Measurements from ENCODE around the gene NOL3. TPM values are rescaled to one million over a fixed set of nuclear protein-coding genes. Genes with fewer than 3 reads are reported as not detected.

The NOL3 gene
- total and polyA plus RNA-seq, 2 of the 13 experiments (the other 11 are each of a cell fraction or from before 2014, with no cell fraction given), result 5.7 to 20.5 TPM

DNA sequence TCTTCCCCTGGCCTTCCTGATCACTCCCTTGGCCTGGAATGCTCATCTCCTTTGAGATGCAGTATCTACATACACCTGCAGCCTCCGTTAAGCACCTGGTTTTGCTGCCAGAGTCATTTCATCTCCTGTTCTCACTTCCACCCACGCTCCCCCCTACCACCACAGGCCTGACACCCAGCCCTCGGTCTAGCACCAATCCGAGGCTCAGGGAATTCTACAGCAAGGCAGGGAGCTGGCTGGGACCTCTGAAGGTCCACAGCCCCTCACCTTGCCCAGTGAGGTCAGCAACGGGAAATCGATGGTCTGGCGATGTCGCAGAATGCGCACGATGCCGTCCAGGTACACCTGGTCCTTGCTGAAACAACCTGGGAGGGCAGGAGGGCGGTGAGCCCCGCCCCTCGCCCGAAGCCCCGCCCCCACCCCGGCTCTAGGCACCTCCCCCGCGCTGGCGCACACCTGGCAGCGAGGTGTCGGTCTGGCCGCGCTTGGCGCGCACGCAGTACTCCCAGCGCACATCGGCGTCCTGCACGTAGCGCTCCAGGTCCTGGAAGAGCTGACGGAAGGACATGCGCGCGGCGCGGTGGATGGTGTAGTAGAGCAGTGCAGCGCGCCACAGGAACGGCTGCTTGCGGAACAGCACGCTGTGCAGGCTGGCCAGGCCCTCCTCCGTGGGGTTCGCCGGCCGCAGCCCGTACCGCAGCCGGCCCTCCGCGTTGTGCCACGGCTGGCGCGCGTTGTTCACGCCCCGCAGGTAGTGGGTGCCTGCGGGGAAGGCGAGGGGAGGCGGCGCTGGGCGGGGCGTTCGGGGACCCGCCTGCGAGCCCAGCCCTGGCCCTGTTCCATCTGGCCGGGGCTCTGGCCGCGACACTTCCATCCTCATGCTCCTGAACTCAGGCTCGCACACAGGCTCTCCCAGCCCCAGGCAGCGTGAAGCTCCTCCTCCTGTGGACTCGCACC lies 7.7 kb downstream of the NOL3 start (continued):
- TF ChIP-seq, protein P1, sequence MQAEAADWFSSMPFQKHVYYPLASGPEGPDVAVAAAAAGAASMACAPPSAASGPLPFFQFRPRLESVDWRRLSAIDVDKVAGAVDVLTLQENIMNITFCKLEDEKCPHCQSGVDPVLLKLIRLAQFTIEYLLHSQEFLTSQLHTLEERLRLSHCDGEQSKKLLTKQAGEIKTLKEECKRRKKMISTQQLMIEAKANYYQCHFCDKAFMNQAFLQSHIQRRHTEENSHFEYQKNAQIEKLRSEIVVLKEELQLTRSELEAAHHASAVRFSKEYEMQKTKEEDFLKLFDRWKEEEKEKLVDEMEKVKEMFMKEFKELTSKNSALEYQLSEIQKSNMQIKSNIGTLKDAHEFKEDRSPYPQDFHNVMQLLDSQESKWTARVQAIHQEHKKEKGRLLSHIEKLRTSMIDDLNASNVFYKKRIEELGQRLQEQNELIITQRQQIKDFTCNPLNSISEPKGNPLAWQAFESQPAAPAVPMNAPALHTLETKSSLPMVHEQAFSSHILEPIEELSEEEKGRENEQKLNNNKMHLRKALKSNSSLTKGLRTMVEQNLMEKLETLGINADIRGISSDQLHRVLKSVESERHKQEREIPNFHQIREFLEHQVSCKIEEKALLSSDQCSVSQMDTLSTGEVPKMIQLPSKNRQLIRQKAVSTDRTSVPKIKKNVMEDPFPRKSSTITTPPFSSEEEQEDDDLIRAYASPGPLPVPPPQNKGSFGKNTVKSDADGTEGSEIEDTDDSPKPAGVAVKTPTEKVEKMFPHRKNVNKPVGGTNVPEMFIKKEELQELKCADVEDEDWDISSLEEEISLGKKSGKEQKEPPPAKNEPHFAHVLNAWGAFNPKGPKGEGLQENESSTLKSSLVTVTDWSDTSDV (CRISPR knock-in tag; IDR thresholded peaks at IDR 0.05), result no peak
- TF ChIP-seq ETV5 (CRISPR knock-in tag; IDR thresholded peaks at IDR 0.05; ENCODE audit: borderline replicate concordance), result peak; percentile 21; the same call in 1 of the 2 replicates
- no peak for TF ChIP-seq ZFP36L2 (CRISPR knock-in tag; IDR thresholded peaks at IDR 0.05)
- TF ChIP-seq THAP11 (CRISPR knock-in tag; IDR thresholded peaks at IDR 0.05), result no peak
- TF ChIP-seq HDAC1 (CRISPR knock-in tag; IDR thresholded peaks at IDR 0.05), result peak; percentile 59; the same call in 1 of the 2 replicates
- TF ChIP-seq, protein P2, sequence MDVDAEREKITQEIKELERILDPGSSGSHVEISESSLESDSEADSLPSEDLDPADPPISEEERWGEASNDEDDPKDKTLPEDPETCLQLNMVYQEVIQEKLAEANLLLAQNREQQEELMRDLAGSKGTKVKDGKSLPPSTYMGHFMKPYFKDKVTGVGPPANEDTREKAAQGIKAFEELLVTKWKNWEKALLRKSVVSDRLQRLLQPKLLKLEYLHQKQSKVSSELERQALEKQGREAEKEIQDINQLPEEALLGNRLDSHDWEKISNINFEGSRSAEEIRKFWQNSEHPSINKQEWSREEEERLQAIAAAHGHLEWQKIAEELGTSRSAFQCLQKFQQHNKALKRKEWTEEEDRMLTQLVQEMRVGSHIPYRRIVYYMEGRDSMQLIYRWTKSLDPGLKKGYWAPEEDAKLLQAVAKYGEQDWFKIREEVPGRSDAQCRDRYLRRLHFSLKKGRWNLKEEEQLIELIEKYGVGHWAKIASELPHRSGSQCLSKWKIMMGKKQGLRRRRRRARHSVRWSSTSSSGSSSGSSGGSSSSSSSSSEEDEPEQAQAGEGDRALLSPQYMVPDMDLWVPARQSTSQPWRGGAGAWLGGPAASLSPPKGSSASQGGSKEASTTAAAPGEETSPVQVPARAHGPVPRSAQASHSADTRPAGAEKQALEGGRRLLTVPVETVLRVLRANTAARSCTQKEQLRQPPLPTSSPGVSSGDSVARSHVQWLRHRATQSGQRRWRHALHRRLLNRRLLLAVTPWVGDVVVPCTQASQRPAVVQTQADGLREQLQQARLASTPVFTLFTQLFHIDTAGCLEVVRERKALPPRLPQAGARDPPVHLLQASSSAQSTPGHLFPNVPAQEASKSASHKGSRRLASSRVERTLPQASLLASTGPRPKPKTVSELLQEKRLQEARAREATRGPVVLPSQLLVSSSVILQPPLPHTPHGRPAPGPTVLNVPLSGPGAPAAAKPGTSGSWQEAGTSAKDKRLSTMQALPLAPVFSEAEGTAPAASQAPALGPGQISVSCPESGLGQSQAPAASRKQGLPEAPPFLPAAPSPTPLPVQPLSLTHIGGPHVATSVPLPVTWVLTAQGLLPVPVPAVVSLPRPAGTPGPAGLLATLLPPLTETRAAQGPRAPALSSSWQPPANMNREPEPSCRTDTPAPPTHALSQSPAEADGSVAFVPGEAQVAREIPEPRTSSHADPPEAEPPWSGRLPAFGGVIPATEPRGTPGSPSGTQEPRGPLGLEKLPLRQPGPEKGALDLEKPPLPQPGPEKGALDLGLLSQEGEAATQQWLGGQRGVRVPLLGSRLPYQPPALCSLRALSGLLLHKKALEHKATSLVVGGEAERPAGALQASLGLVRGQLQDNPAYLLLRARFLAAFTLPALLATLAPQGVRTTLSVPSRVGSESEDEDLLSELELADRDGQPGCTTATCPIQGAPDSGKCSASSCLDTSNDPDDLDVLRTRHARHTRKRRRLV (CRISPR knock-in tag; IDR thresholded peaks at IDR 0.05), result no peak
- TF ChIP-seq ATRX (CRISPR knock-in tag; IDR thresholded peaks at IDR 0.05; ENCODE audit: borderline replicate concordance), result no peak
- TF ChIP-seq GFI1 (CRISPR knock-in tag; IDR thresholded peaks at IDR 0.05; ENCODE audit: borderline replicate concordance), result no peak
- TF ChIP-seq SP1 (IDR thresholded peaks at IDR 0.05), result no peak
- TF ChIP-seq SP1 (CRISPR knock-in tag; IDR thresholded peaks at IDR 0.05), result peak; percentile 48; the same call in 1 of the 2 replicates
- TF ChIP-seq ATAD3A (CRISPR knock-in tag; IDR thresholded peaks at IDR 0.05), result no peak
- TF ChIP-seq ZNF296 (CRISPR knock-in tag; conservative IDR thresholded peaks at IDR 0.05), result no peak; the same call in 1 of the 2 replicates
- no peak for TF ChIP-seq ZNF510 (CRISPR knock-in tag; IDR thresholded peaks at IDR 0.05; ENCODE audit: low read depth)
